Thymus (tissue), 14 donors: ENCODE results near the gene ZNF644. TPM values are rescaled to one million over a fixed set of nuclear protein-coding genes. Genes with fewer than 3 reads are reported as not detected.
"Not testable (repeated sequence)": the region's sequence is repeated elsewhere in the genome, so short reads cannot be mapped to it uniquely, and the experiment has no call there.

Experiments used
- DNase-seq, 9 donors: peaks; one replicate each; pipeline ENCODE4 v3.0.0-alpha.2; 2013; ENCODE audit warnings: low spot score in 9 of 9, low read depth in 6 of 9, missing footprints in 1 of 9
- H3K27ac ChIP-seq, 2 donors: one replicate each; pipeline ENCODE4 v1.5.1; 2013; ENCODE audit warnings: control low read depth in 1 of 2, low read depth in 1 of 2, low read length in 1 of 2, mild to moderate bottlenecking in 1 of 2, moderate library complexity in 1 of 2
- H3K27me3 ChIP-seq, 2 donors: one replicate each; pipeline ENCODE4 v1.5.1; 2013; ENCODE audit warnings: low read length in 1 of 2; ENCODE audit not compliant: control insufficient read depth in 2 of 2, insufficient read depth in 1 of 2
- H3K36me3 ChIP-seq, 2 donors: one replicate each; pipeline ENCODE4 v1.5.1; 2013; ENCODE audit warnings: low read length in 1 of 2, mild to moderate bottlenecking in 1 of 2, moderate library complexity in 1 of 2; ENCODE audit not compliant: control insufficient read depth in 2 of 2, insufficient read depth in 2 of 2
- H3K4me1 ChIP-seq, 2 donors: one replicate each; pipeline ENCODE4 v1.5.1; 2013; ENCODE audit warnings: low read length in 2 of 2; ENCODE audit not compliant: control insufficient read depth in 2 of 2, insufficient read depth in 2 of 2
- H3K4me3 ChIP-seq, 2 donors: one replicate each; pipeline ENCODE4 v1.5.1; 2013; ENCODE audit warnings: low read length in 2 of 2, control low read depth in 1 of 2, mild to moderate bottlenecking in 1 of 2
- H3K9me3 ChIP-seq, 2 donors: one replicate each; pipeline ENCODE4 v1.5.1; 2013; ENCODE audit warnings: low read length in 1 of 2, mild to moderate bottlenecking in 1 of 2; ENCODE audit not compliant: control insufficient read depth in 2 of 2, insufficient read depth in 1 of 2
- WGBS: extraction: QIAGEN DNeasy Blood & Tissue Kit; methylation state at CpG from one replicate; pipeline ENCODE4 v1.1.7; 2013; 5-methylcytosine and 5-hydroxymethylcytosine counted together
- long read RNA-seq, 10 donors: transcript quantifications; one replicate each; lab custom pipeline, GENCODE V29; 2026
- polyA plus RNA-seq: library from polyadenylated mRNA; stranded (reverse); fragments of 200-250 nt; gene quantifications from one replicate; pipeline ENCODE4 v1.2.3, GENCODE V29; 2013
- total RNA-seq: library from RNA; stranded (reverse); fragments of 120-200 nt; gene quantifications from one replicate; pipeline ENCODE4 v1.2.4, GENCODE V29; 2013
- donor health status: healthy.

Gene ZNF644
- 77.6 TPM for total RNA-seq
- 41.9 TPM for polyA plus RNA-seq
- long read RNA-seq, donor 1: 0 reads
- long read RNA-seq, donor 2, full-length matches to known transcripts: 11 of 18 reads
- long read RNA-seq, donor 2, partial matches to known transcripts: 7 of 18 reads
- long read RNA-seq, donor 2, other reads (novel, unspliced or antisense): 0 of 18 reads
- long read RNA-seq, donor 3, full-length matches to known transcripts: 12 of 12 reads
- long read RNA-seq, donor 3, partial matches to known transcripts: 0 of 12 reads
- long read RNA-seq, donor 3, other reads (novel, unspliced or antisense): 0 of 12 reads
- long read RNA-seq, donor 4, partial matches to known transcripts: 0 of 5 reads
- long read RNA-seq, donor 4, other reads (novel, unspliced or antisense): 0 of 5 reads
- long read RNA-seq, donor 5, full-length matches to known transcripts: 11 of 11 reads
- long read RNA-seq, donor 5, partial matches to known transcripts: 0 of 11 reads
- long read RNA-seq, donor 5, other reads (novel, unspliced or antisense): 0 of 11 reads
- long read RNA-seq, donor 6, full-length matches to known transcripts: 6 of 12 reads
- long read RNA-seq, donor 6, partial matches to known transcripts: 0 of 12 reads
- long read RNA-seq, donor 6, other reads (novel, unspliced or antisense): 6 of 12 reads
- long read RNA-seq, donor 7, full-length matches to known transcripts: 13 of 13 reads
- long read RNA-seq, donor 7, partial matches to known transcripts: 0 of 13 reads
- long read RNA-seq, donor 7, other reads (novel, unspliced or antisense): 0 of 13 reads
- long read RNA-seq, donor 8, full-length matches to known transcripts: 5 of 5 reads
- long read RNA-seq, donor 8, partial matches to known transcripts: 0 of 5 reads
- long read RNA-seq, donor 8, other reads (novel, unspliced or antisense): 0 of 5 reads
- long read RNA-seq, donor 9, partial matches to known transcripts: 0 of 4 reads
- long read RNA-seq, donor 9, other reads (novel, unspliced or antisense): 0 of 4 reads
- long read RNA-seq, donor 10, transcript ZNF644-211 (3 exons, 514 nt): major isoform, 6 of 8 reads
- long read RNA-seq, donor 10, partial matches to known transcripts: 0 of 8 reads
- long read RNA-seq, donor 10, other reads (novel, unspliced or antisense): 0 of 8 reads

- Histone ChIP-seq H3K4me3 (peak within 1 kb of the TSS; percentile 91 to 96), H3K9me3 (no peaks in the 10 kb centered on the region), H3K36me3 (no peaks in the 10 kb centered on the region), H3K27ac (peak within 1 kb of the TSS; percentile 100), H3K4me1 (peaks cover 6 to 7% of the 10 kb centered on the region in 2 donors), H3K27me3 (no peaks in the 10 kb centered on the region)
- peak; percentile 58 to 91 (median 78) for DNase-seq
- WGBS: 2% methylated on average over 70 of the region's 70 CpGs
Measured at GRCh38 chr1:91021686-91022517, at the start of gene ZNF644. ZNF644 (minus strand) TSS chr1:91022035; CDS start chr1:90982353, 39,682 bp downstream.

GRCh38 chr1:91070298-91070697, 48.5 kb upstream of the ZNF644 start:
- WGBS: 87% methylated on average over 3 of the region's 3 CpGs
- no peaks in the 10 kb centered on the region for H3K9me3 ChIP-seq
- H3K4me3 ChIP-seq: no peak overlapping the region
- DNase-seq: no peak
- no peaks in the 10 kb centered on the region for H3K36me3 ChIP-seq
- no peak overlapping the region for H3K27ac ChIP-seq
- H3K4me1 ChIP-seq: no peaks in the 10 kb centered on the region
- no peaks in the 10 kb centered on the region for H3K27me3 ChIP-seq

GRCh38 chr1:91066538-91066937, 44.7 kb upstream of the ZNF644 start:
- Histone ChIP-seq H3K27me3 (no peaks in the 10 kb centered on the region), H3K9me3 (no peaks in the 10 kb centered on the region), H3K4me3 (no peak overlapping the region), H3K27ac (no peak overlapping the region), H3K4me1 (no peaks in the 10 kb centered on the region), H3K36me3 (no peaks in the 10 kb centered on the region)
- 56% methylated on average over 1 of the region's 1 CpG for WGBS
- no peak for DNase-seq

GRCh38 chr1:91065337-91065736, 43.5 kb upstream of the ZNF644 start:
- no peaks in the 10 kb centered on the region for H3K27me3 ChIP-seq
- no peaks in the 10 kb centered on the region for H3K9me3 ChIP-seq
- no peak overlapping the region for H3K27ac ChIP-seq
- DNase-seq: no peak
- H3K4me3 ChIP-seq: no peak overlapping the region
- H3K36me3 ChIP-seq: no peaks in the 10 kb centered on the region
- H3K4me1 ChIP-seq: no peaks in the 10 kb centered on the region
- 91% methylated on average over 4 of the region's 4 CpGs for WGBS

GRCh38 chr1:91063403-91063802, 41.6 kb upstream of the ZNF644 start:
- not testable (repeated sequence) for H3K27me3 ChIP-seq
- WGBS: 71% methylated on average over 5 of the region's 5 CpGs

GRCh38 chr1:91059157-91059556, 37.3 kb upstream of the ZNF644 start:
- Histone ChIP-seq H3K36me3 (no peaks in the 10 kb centered on the region), H3K4me3 (no peak overlapping the region), H3K4me1 (no peaks in the 10 kb centered on the region), H3K9me3 (no peaks in the 10 kb centered on the region), H3K27ac (no peak overlapping the region), H3K27me3 (no peaks in the 10 kb centered on the region)
- 94% methylated on average over 2 of the region's 2 CpGs for WGBS
- no peak for DNase-seq

More at GRCh38 chr1:91063403-91063802, 41.6 kb upstream of the ZNF644 start:
- not testable (repeated sequence) for DNase-seq, H3K27ac ChIP-seq, H3K9me3 ChIP-seq, H3K36me3 ChIP-seq, H3K4me1 ChIP-seq, H3K4me3 ChIP-seq

GRCh38 chr1:91057784-91058183, 35.9 kb upstream of the ZNF644 start:
- no peak for DNase-seq
- Histone ChIP-seq H3K27ac (no peak overlapping the region), H3K4me1 (no peaks in the 10 kb centered on the region), H3K9me3 (no peaks in the 10 kb centered on the region), H3K27me3 (no peaks in the 10 kb centered on the region), H3K36me3 (no peaks in the 10 kb centered on the region), H3K4me3 (no peak overlapping the region)
- 17% methylated on average over 2 of the region's 2 CpGs for WGBS

GRCh38 chr1:91054780-91055481, 33.1 kb upstream of the ZNF644 start:
- DNase-seq: peak in 1 of 9 donors; percentile 11
- Histone ChIP-seq H3K9me3 (no peaks in the 10 kb centered on the region), H3K4me1 (no peaks in the 10 kb centered on the region), H3K27me3 (no peaks in the 10 kb centered on the region), H3K4me3 (no peak overlapping the region), H3K27ac (no peak overlapping the region), H3K36me3 (no peaks in the 10 kb centered on the region)
- WGBS: 70% methylated on average over 2 of the region's 2 CpGs
